ENCODE data around the gene MAD1L1.

Gene MAD1L1

GRCh38 chr7:2201686-2202360 lies 30.9 kb downstream of the MAD1L1 start:
- Histone ChIP-seq H3K4me3 (ENCODE audit: low read depth, low read length) (no peak overlapping the region), H3K9me3 (ENCODE audit: control insufficient read depth, insufficient read depth, low read length) (no peaks in the 10 kb centered on the region), H3K4me1 (ENCODE audit: control insufficient read depth, insufficient read depth, low read length) (no peaks in the 10 kb centered on the region), H3K36me3 (ENCODE audit: control insufficient read depth, insufficient read depth, low read length) (peaks cover 18% of the 10 kb centered on the region), H3K27me3 (ENCODE audit: control insufficient read depth, insufficient read depth, low read length) (no peaks in the 10 kb centered on the region), H3K9ac (ENCODE audit: low read depth, low read length) (no peak overlapping the region)

GRCh38 chr7:2201128-2201527 lies 31.6 kb downstream of the MAD1L1 start:
- H3K36me3 ChIP-seq (ENCODE audit: control insufficient read depth, insufficient read depth, low read length), result peaks cover 23% of the 10 kb centered on the region

GRCh38 chr7:2200584-2200980 lies 32.2 kb downstream of the MAD1L1 start:
- H3K4me3 ChIP-seq (ENCODE audit: low read depth, low read length), result no peak overlapping the region
- H3K9ac ChIP-seq (ENCODE audit: low read depth, low read length), result no peak overlapping the region
- H3K27me3 ChIP-seq (ENCODE audit: control insufficient read depth, insufficient read depth, low read length), result no peaks in the 10 kb centered on the region
- no peaks in the 10 kb centered on the region for H3K4me1 ChIP-seq (ENCODE audit: control insufficient read depth, insufficient read depth, low read length)
- peaks cover 4% of the 10 kb centered on the region for H3K9me3 ChIP-seq (ENCODE audit: control insufficient read depth, insufficient read depth, low read length)
- H3K36me3 ChIP-seq (ENCODE audit: control insufficient read depth, insufficient read depth, low read length), result peaks cover 29% of the 10 kb centered on the region

More at GRCh38 chr7:2201128-2201527, 31.6 kb downstream of the MAD1L1 start:
- H3K4me3 ChIP-seq (ENCODE audit: low read depth, low read length), result no peak overlapping the region
- no peaks in the 10 kb centered on the region for H3K4me1 ChIP-seq (ENCODE audit: control insufficient read depth, insufficient read depth, low read length)
- H3K9ac ChIP-seq (ENCODE audit: low read depth, low read length), result no peak overlapping the region
- H3K27me3 ChIP-seq (ENCODE audit: control insufficient read depth, insufficient read depth, low read length), result no peaks in the 10 kb centered on the region
- H3K9me3 ChIP-seq (ENCODE audit: control insufficient read depth, insufficient read depth, low read length), result peaks cover under 1% of the 10 kb centered on the region

- no peaks in the 10 kb centered on the region for H3K4me1 ChIP-seq (ENCODE audit: control insufficient read depth, insufficient read depth, low read length)
- H3K27me3 ChIP-seq (ENCODE audit: control insufficient read depth, insufficient read depth, low read length), result no peaks in the 10 kb centered on the region
- H3K9me3 ChIP-seq (ENCODE audit: control insufficient read depth, insufficient read depth, low read length), result peaks cover 4% of the 10 kb centered on the region
- H3K9ac ChIP-seq (ENCODE audit: low read depth, low read length), result no peak overlapping the region
- H3K4me3 ChIP-seq (ENCODE audit: low read depth, low read length), result no peak overlapping the region
- H3K36me3 ChIP-seq (ENCODE audit: control insufficient read depth, insufficient read depth, low read length), result peaks cover 30% of the 10 kb centered on the region
Measured at GRCh38 chr7:2199956-2200583, 32.7 kb downstream of the MAD1L1 start.

- Histone ChIP-seq H3K4me1 (ENCODE audit: control insufficient read depth, insufficient read depth, low read length) (no peaks in the 10 kb centered on the region), H3K9ac (ENCODE audit: low read depth, low read length) (no peak overlapping the region), H3K27me3 (ENCODE audit: control insufficient read depth, insufficient read depth, low read length) (no peaks in the 10 kb centered on the region), H3K36me3 (ENCODE audit: control insufficient read depth, insufficient read depth, low read length) (peaks cover 27% of the 10 kb centered on the region), H3K9me3 (ENCODE audit: control insufficient read depth, insufficient read depth, low read length) (peaks cover 4% of the 10 kb centered on the region), H3K4me3 (ENCODE audit: low read depth, low read length) (no peak overlapping the region)
Measured at GRCh38 chr7:2199528-2199927, 33.2 kb downstream of the MAD1L1 start.

- H3K9me3 ChIP-seq (ENCODE audit: control insufficient read depth, insufficient read depth, low read length), result peaks cover 4% of the 10 kb centered on the region
- H3K27me3 ChIP-seq (ENCODE audit: control insufficient read depth, insufficient read depth, low read length), result no peaks in the 10 kb centered on the region
- no peak overlapping the region for H3K4me3 ChIP-seq (ENCODE audit: low read depth, low read length)
- peaks cover 27% of the 10 kb centered on the region for H3K36me3 ChIP-seq (ENCODE audit: control insufficient read depth, insufficient read depth, low read length)
- H3K9ac ChIP-seq (ENCODE audit: low read depth, low read length), result no peak overlapping the region
- H3K4me1 ChIP-seq (ENCODE audit: control insufficient read depth, insufficient read depth, low read length), result no peaks in the 10 kb centered on the region
Measured at GRCh38 chr7:2198760-2199159, 34.0 kb downstream of the MAD1L1 start.

- Histone ChIP-seq H3K9ac (ENCODE audit: low read depth, low read length) (no peak overlapping the region), H3K36me3 (ENCODE audit: control insufficient read depth, insufficient read depth, low read length) (peaks cover 27% of the 10 kb centered on the region), H3K4me1 (ENCODE audit: control insufficient read depth, insufficient read depth, low read length) (no peaks in the 10 kb centered on the region), H3K27me3 (ENCODE audit: control insufficient read depth, insufficient read depth, low read length) (no peaks in the 10 kb centered on the region), H3K9me3 (ENCODE audit: control insufficient read depth, insufficient read depth, low read length) (peaks cover 4% of the 10 kb centered on the region), H3K4me3 (ENCODE audit: low read depth, low read length) (no peak overlapping the region)
Measured at GRCh38 chr7:2198206-2198605, 34.5 kb downstream of the MAD1L1 start.

- H3K27me3 ChIP-seq (ENCODE audit: control insufficient read depth, insufficient read depth, low read length), result no peaks in the 10 kb centered on the region
- H3K9ac ChIP-seq (ENCODE audit: low read depth, low read length), result no peak overlapping the region
- peaks cover 4% of the 10 kb centered on the region for H3K9me3 ChIP-seq (ENCODE audit: control insufficient read depth, insufficient read depth, low read length)
- H3K4me3 ChIP-seq (ENCODE audit: low read depth, low read length), result no peak overlapping the region
- H3K36me3 ChIP-seq (ENCODE audit: control insufficient read depth, insufficient read depth, low read length), result peaks cover 30% of the 10 kb centered on the region
- H3K4me1 ChIP-seq (ENCODE audit: control insufficient read depth, insufficient read depth, low read length), result no peaks in the 10 kb centered on the region
Measured at GRCh38 chr7:2197436-2198155, 35.1 kb downstream of the MAD1L1 start.

- Histone ChIP-seq H3K4me3 (ENCODE audit: low read depth, low read length) (no peak overlapping the region), H3K27me3 (ENCODE audit: control insufficient read depth, insufficient read depth, low read length) (no peaks in the 10 kb centered on the region), H3K36me3 (ENCODE audit: control insufficient read depth, insufficient read depth, low read length) (peaks cover 26% of the 10 kb centered on the region), H3K9ac (ENCODE audit: low read depth, low read length) (no peak overlapping the region), H3K4me1 (ENCODE audit: control insufficient read depth, insufficient read depth, low read length) (no peaks in the 10 kb centered on the region), H3K9me3 (ENCODE audit: control insufficient read depth, insufficient read depth, low read length) (peaks cover 4% of the 10 kb centered on the region)
Measured at GRCh38 chr7:2196381-2197378, 36.1 kb downstream of the MAD1L1 start.

GRCh38 chr7:2195400-2196246 lies 37.1 kb downstream of the MAD1L1 start:
- H3K9ac ChIP-seq (ENCODE audit: low read depth, low read length), result no peak overlapping the region
- H3K27me3 ChIP-seq (ENCODE audit: control insufficient read depth, insufficient read depth, low read length), result no peaks in the 10 kb centered on the region
- H3K9me3 ChIP-seq (ENCODE audit: control insufficient read depth, insufficient read depth, low read length), result peaks cover 4% of the 10 kb centered on the region
- H3K36me3 ChIP-seq (ENCODE audit: control insufficient read depth, insufficient read depth, low read length), result peaks cover 24% of the 10 kb centered on the region
- no peaks in the 10 kb centered on the region for H3K4me1 ChIP-seq (ENCODE audit: control insufficient read depth, insufficient read depth, low read length)
- no peak overlapping the region for H3K4me3 ChIP-seq (ENCODE audit: low read depth, low read length)
